Globus pallidus (tissue), 1 donor: ENCODE measurements around the gene TMEM219.
"Not testable (repeated sequence)": the region's sequence is repeated elsewhere in the genome, so short reads cannot be mapped to it uniquely, and the experiment has no call there.

Experiments used
- DNase-seq: peaks from one replicate; pipeline ENCODE4 v3.0.0-alpha.2; 2015; ENCODE audit warnings: low spot score

Gene TMEM219

DNA sequence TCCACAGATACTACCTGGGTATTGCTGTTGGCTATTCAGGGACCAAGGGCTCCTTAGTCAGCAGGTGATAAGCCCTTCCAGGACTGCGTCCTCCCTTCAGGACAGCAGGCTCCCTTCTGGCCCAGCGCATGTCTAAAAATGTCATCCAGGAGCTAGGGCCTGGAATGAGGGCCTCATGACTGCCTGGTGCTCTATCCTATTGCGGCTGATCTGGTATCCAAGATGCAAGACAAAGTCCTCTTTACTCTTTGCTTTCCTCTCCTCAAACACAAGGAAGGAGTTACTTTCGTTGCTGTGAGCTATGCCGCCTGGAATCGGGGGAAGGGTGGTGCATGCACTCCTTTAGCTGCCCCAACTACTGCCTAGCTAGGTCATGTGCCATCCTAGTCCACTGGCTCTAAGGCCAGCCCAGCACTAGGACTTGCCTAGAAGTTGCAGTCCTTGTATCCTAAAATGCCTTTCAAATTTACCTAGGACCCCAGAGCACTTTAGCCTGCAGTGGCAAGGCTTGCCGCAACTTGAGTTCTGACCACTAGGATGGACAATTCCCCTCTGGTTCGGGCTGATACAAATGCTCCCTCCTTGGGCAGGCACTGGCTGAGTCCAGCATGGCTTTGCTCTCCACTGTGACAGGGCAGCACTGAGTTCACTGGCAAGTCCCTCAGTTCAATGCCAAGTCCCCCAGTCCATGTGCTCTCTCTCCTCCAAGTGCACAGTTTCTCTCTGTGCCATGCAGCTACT, 10.1 kb upstream of the TMEM219 start:
- DNase-seq = no peak

DNA sequence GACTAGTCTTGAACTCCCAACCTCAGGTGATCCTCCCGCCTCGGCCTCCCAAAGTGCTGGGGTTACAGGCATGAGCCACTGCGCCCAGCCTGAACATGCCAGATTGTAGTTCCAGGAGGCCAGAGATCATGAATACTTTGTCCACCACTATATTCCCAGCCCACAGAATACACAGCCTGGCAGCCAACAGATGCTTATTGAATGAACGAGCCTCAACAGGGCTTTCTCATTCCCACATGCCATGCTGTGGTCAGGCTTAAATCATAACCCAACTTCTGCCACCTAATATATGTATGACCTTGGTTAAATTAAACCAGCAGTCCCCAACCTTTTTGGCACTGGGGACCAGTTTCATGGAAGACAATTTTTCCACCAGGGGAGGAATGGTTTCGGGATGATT, 3.1 kb upstream of the TMEM219 start:
- no peak for DNase-seq

DNA sequence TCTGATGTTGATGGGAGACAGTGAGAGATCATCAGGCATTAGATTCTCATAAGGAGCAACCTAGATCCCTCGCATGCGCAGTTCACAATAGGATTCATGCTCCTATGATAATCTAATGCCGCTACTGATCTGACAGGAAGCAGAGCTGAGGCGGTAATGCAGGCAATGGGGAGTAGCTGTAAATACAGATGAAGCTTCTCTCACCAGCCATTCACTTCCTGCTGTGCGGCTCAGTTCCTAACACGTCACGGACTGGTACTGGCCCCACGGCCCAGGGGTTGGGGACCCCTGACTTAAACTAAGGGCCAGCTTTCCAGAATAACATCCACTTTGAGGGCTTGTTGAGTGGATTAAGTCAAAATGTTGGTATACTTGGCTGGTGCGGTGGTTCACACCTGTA, 2.6 kb upstream of the TMEM219 start:
- DNase-seq = no peak

GRCh38 chr16:29959821-29960220, 2.1 kb upstream of the TMEM219 start:
- DNase-seq = not testable (repeated sequence)

- no peak for DNase-seq
Measured at GRCh38 chr16:29961127-29961478, 776 bp upstream of the TMEM219 start.

DNA sequence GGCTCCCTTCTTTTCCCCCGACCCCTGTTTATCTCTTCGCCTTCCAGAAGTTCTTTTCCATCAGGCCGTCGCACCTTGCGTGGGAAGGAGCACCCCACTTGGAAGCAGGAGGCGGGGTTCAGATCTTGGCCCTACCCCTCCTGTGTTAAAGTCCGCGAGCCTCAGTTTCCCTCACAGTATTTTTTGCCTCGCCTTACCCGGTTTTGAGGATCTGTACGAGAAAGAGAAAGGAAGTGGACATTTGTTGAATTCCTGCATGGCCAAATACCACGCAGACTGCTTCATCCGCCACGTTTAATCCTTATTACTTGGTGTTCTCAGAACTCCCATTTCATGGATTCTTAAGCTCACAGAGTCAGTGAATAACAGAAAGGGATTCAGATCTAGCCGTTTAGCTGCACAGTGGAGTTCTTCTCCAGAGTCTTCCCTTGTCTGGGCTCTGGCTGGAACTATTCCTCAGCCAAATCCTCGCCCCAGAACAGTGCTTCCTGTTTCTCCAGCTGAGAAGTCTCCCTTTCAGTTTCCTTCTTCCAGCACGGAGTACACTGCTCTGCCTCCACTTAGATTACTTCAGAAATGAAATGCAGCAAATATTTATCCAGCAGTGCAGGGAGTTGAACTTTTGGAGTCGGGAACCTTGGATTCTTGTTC, 590 bp downstream of the TMEM219 start:
- DNase-seq = peak; percentile 37

DNA sequence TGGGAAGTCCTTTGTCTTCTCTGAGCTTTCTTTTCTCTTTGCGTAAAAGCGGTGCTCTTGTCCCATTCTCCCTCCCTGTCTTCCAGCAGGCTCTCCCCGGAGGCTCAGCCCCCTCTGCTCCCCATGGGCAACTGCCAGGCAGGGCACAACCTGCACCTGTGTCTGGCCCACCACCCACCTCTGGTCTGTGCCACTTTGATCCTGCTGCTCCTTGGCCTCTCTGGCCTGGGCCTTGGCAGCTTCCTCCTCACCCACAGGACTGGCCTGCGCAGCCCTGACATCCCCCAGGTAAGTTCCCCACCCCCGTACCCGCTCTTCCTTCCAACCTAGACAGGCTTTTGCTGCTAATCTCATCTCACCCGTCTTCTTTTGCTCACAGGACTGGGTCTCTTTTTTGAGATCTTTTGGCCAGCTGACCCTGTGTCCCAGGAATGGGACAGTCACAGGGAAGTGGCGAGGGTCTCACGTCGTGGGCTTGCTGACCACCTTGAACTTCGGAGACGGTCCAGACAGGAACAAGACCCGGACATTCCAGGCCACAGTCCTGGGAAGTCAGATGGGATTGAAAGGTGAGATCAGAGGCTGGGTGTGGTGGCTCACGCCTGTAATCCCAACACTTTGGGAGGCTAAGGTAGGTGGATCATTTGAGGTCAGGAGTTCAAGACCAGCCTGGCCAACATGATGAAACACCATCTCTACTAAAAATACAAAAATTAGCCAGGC, 1.3 kb downstream of the TMEM219 start:
- DNase-seq = no peak

DNA sequence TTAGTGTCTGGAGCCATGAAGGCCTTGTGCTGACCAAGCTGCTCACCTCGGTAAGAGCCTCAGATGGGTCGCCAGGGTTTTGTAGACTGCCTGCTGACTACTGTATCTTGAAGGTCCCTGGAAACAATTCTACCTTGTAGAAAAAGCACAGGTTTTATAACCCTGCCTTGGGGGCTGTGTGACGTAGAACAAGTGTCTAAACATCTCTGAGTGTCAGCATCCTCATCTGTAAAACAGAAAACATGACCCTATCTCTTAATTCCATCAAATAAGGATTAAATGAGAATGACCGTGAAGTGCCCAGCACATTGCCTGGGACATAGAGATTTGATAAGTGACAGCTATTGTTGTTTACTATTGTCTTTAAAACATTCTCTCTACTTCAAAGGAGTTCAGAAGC, 6.3 kb downstream of the TMEM219 start:
- DNase-seq = no peak

DNA sequence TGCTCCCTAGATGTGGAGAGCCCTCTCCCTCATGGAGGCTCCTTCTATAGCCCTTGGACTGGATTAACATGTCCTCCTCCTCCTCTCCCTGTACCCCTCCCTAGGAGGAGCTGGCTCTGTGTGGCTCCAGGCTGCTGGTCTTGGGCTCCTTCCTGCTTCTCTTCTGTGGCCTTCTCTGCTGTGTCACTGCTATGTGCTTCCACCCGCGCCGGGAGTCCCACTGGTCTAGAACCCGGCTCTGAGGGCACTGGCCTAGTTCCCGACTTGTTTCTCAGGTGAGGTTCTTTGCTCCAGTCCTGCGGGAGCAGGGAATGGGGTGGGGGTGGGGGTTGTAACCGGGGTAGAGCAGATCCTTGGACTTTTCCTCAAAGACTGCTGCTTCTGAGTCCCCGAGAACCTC, 9.4 kb downstream of the TMEM219 start:
- no peak for DNase-seq

- DNase-seq = no peak
Measured at GRCh38 chr16:29972500-29972899, 10.6 kb downstream of the TMEM219 start.

DNA sequence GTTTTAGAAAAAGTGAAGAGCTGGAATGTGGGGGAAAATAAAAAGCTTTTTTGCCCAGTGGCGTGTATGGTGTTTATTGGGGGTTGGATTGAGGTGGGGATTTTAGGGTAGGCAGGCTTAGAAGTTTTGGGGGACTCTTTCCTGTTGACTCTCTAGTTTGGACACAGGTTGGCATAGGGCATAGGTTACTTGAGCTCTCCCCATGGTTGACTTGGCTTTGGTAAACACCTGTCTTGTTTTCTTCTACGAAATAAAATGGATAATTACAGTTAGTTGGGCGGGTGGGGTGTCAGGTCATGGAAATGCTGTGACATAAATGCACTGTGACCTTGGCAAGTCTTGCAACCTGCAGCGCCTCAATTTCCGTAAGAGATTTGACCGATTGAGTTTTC, 11.1 kb downstream of the TMEM219 start:
- no peak for DNase-seq

DNA sequence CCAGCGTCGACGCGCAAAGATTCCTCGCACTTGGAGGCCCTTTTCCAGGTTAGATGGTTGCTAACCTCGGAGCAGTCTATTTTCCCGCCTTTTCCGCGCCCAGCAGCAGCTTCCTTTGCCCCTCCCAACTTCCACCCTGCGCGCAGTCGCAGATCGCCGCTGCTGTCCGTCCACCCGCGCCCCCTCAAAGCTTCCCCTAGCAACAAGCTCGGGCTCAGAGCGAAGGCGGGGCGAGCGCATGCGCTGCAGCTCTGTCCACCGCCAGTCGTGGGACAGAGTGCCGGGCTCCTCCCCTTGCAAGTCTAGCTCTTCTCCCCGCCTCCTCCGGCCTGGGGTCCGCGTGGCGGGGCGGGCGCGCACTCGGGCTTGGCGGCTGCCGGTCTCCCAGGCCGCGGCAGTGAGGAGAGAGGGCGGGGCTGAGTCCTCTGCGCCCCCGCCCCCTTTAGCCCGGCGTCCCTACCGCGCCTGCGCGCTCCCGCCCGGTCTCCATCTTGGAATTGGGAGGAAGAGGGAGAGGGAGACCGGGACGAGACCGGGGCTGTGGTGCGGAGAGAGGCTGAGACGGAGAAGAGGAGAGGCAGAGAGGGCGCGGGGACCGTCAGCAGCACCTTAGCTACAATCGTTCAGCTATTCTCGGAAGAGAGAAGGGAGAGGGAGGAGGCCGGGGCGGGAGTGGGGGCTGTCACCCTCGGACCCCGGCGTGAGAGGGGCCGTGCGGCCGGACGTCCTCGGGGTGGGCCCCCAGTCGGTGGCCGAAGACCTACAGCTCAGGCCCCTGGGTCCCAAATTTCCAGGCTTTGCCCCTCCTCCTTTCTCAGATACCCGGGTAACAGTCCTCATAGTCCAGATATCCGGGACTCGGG, 11.7 kb downstream of the TMEM219 start, which contains the start of gene TAOK2:
Gene TAOK2 (plus strand): TSS at position 485 of the 863 bp plus-strand sequence. CDS start 3,905 bp downstream, outside the sequence.
- peak; percentile 99 for DNase-seq

- peak; percentile 11 for DNase-seq
Measured at GRCh38 chr16:29974291-29975133, 12.6 kb downstream of the TMEM219 start.

DNA sequence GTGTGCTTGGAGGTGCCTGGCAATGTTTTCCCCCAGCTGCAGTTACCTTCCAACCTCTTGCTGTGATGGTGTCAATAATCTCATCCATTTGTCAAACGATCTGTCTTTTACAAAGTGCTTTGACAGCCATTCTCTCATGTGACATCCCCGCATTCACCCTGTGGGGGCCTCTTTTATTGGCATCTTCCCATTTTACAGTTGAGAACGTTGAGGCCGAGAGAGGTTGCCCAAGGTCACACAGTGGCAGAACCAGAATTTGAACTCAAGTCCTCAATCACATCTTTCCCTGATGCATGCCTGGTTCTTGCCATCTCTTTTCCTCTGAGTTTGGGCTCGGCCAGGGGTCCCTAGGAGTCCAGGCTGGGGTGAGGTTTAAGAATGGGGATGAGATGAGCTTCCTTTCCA, 13.3 kb downstream of the TMEM219 start:
- DNase-seq = no peak

DNA sequence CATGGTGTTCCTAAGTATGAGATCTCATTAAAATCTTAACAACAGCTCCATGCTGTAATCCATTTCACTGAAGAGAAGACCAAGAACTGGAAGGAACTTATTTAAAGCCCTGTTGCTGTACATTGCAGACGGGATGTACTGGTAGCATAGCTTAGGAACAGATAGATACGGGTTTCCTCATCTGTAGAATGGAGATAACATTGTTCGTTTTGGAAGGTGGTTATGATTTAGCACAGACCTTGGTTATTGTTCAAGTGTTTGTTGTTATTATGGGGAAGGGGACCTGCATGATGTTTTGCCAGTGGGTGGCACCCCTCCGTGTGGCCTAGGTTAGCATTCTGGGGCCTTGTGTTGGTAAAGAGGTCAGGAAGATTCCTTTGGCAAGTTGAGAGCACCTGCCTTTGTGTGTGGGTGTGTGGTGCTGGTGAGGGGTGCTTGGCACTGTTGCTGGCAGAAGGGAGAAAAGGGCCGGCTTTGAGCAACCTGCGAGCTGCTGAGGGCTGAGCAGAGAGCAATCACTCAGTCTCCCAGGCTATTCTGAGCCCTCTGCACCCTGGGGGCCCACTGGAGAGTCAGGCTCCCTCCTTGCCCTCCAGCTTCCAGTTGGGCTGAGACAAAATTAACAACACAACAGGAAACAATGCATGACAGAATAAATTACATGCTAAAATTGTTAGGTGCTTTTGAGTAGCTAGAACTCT, 14.1 kb downstream of the TMEM219 start:
- no peak for DNase-seq

DNA sequence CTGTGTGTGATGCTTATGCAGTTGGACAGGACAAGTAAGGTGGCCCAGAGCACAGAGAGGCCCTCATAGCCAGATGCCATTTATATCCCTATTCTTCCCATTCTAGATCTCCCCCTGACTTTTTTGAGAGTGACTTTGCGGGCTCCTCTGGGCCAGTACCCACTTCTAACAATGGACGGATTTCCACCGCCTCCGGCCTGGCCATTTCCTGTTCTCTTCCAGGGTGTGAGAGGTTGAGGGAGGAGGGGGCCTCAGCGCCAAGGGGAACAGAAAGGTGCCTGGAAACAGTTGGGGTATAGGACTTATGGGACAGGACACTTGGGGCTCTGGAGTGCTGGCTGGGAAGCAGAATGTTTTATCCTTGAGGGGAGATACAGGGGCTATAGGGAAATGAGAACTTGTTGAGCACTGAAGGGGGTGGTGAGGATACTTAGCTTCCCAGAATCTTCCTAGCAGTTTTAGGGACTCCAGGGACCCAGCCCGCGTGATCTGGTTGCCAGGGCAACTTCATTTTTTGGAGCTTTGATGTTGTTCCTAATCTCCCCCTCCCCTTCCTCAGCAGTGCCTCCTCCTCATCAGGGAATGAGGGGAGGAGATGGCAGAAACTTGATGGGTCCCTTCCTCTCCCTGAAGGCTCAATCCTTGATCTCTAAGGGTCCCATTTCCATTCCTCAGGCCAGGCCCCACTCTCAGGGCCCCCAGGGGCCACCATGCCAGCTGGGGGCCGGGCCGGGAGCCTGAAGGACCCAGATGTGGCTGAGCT, 15.4 kb downstream of the TMEM219 start:
- DNase-seq = no peak

- no peak for DNase-seq
Measured at GRCh38 chr16:29978081-29978480, 16.2 kb downstream of the TMEM219 start.

GRCh38 chr16:29978564-29979270, 16.8 kb downstream of the TMEM219 start:
- DNase-seq = no peak
